RWPE1 (cell line): ENCODE data around the gene AIPL1.
"Not testable (repeated sequence)": the region's sequence is repeated elsewhere in the genome, so short reads cannot be mapped to it uniquely, and the experiment has no call there.

ENCODE experiments used
- CTCF ChIA-PET: fragments of 350-600 bp; sonication (Branson Sonifier 250); formaldehyde crosslinking; extraction: SDS; loops from one replicate; lab custom pipeline; 2021; lab: Yijun Ruan, JAX
- POLR2A ChIA-PET: fragments of 400-600 bp; formaldehyde crosslinking; extraction: SDS; loops from one replicate; lab custom pipeline; 2020; ENCODE audit warnings: antibody characterized with exemption; ENCODE audit not compliant: low non-redundant PET; lab: Yijun Ruan, JAX
- DNase-seq: peaks from one replicate; pipeline ENCODE4 v3.0.0; 2012; ENCODE audit warnings: low spot score
- H3K27ac ChIP-seq: fragments of 450-650 bp; 2 replicates; pipeline ENCODE4 v1.5.1; 2017
- TF ChIP-seq, protein P1 (sequence below): fragments of 450-650 bp; conservative IDR thresholded peaks from 2 replicates; pipeline ENCODE4 v1.5.1; 2017; ENCODE audit warnings: low read depth, mild to moderate bottlenecking

Gene AIPL1, protein sequence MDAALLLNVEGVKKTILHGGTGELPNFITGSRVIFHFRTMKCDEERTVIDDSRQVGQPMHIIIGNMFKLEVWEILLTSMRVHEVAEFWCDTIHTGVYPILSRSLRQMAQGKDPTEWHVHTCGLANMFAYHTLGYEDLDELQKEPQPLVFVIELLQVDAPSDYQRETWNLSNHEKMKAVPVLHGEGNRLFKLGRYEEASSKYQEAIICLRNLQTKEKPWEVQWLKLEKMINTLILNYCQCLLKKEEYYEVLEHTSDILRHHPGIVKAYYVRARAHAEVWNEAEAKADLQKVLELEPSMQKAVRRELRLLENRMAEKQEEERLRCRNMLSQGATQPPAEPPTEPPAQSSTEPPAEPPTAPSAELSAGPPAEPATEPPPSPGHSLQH

DNA sequence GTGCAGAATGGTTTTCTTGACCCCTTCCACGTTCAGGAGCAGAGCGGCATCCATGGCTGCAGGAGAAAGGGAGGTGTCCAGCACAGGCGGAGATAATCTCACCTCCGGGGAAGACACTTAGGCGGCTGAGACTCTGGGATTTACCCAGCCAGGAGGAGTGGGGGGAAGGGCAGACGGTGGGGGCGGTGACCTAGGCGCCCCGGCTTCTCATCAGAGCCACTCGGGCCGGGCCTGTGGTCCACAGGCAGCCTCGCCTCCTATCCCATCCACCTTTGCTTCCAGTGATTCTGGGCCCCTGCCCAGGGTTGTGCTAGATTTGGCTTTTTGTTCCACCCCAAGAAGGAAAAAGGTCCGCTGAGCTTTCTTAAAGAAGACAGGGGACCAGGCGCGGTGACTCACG is at the start of gene AIPL1:
TSS of gene AIPL1 (minus strand) at position 71 of the 400 bp plus-strand sequence. CDS start at position 54, 17 bp downstream.
- no peak for DNase-seq
- ChIA-PET POLR2A (no interaction called here), CTCF (interaction anchor here (0.6 to 1.3 kb wide), 3 partner anchors 842 to 986 kb away, joined by 3 to 4 read pairs (median 3); no protein-coding TSS in a partner anchor)
- no peak within 1 kb of the TSS for H3K27ac ChIP-seq
- TF ChIP-seq, protein P1, sequence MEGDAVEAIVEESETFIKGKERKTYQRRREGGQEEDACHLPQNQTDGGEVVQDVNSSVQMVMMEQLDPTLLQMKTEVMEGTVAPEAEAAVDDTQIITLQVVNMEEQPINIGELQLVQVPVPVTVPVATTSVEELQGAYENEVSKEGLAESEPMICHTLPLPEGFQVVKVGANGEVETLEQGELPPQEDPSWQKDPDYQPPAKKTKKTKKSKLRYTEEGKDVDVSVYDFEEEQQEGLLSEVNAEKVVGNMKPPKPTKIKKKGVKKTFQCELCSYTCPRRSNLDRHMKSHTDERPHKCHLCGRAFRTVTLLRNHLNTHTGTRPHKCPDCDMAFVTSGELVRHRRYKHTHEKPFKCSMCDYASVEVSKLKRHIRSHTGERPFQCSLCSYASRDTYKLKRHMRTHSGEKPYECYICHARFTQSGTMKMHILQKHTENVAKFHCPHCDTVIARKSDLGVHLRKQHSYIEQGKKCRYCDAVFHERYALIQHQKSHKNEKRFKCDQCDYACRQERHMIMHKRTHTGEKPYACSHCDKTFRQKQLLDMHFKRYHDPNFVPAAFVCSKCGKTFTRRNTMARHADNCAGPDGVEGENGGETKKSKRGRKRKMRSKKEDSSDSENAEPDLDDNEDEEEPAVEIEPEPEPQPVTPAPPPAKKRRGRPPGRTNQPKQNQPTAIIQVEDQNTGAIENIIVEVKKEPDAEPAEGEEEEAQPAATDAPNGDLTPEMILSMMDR, result no peak

DNA sequence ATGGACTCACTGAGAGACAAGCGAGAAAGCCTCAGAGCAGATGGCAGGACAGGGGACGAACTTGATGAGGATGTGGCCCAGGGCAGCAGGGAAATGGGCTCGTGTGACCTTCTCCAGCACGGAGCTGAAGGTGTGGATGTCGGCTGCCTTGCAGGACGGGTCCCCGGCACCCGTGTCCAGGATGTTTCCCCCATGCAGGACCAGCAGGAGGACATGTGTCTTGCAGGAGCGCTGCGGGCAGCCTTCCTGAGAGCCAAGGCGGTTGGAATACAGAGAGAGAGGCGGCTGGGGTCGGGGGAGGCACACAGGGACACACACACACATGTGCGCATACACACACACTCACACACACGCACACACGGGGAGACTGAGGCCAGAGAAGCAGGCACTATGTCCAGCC is 48.6 kb upstream of the AIPL1 start:
- ChIA-PET POLR2A (no interaction called here), CTCF (interaction anchor here (1.4 kb wide), 1 partner anchor 10 kb away, joined by 5 read pairs; no protein-coding TSS in a partner anchor)
- TF ChIP-seq, protein P1, result no peak
- peak overlapping the region; percentile 14 for H3K27ac ChIP-seq
- DNase-seq, result no peak

DNA sequence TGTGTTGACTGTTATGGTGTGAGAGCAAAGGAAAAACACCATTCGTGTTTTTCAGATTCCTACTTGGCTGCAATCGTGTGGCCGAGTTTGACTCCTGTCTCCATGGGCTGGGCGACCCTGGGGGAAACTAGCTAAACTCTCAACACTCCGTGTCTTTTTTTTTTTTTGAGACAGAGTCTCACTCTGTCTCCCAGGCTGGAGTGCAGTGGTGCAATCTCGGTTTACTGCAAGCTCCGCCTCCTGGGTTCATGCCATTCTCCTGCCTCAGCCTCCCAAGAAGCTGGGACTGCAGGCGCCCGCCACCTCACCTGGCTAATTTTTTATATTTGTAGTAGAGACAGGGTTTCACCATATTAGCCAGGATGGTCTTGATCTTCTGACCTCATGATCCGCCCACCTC is 47.9 kb upstream of the AIPL1 start:
- DNase-seq, POLR2A ChIA-PET: not testable (repeated sequence)
- CTCF ChIA-PET, result interaction anchor here (0.6 kb wide), 1 partner anchor 10 kb away, joined by 3 read pairs; no protein-coding TSS in a partner anchor
- H3K27ac ChIP-seq, result peak overlapping the region; percentile 14

DNA sequence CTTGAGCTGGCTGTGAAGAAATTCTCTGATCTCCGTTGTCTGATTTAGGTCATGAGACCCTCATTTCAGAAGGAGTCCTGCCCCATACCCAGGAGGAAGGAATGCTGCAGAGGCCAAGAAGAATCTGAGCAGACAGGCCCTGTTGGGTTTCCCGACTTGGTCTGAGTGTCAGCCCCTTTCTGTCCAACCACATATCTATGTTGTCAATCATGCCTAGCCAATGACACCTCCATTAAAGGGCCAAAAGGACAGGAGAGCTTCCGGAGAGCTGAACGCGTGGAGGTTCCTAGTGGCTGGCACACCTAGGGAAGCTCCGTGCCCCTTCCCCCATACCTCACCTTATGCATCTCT is 47.2 kb upstream of the AIPL1 start:
- TF ChIP-seq, protein P1, result no peak
- peak overlapping the region; percentile 14; the same call in 1 of the 2 replicates for H3K27ac ChIP-seq
- ChIA-PET POLR2A (no interaction called here), CTCF (interaction anchor here (0.6 kb wide), 1 partner anchor 9 kb away, joined by 3 read pairs; no protein-coding TSS in a partner anchor)
- no peak for DNase-seq

DNA sequence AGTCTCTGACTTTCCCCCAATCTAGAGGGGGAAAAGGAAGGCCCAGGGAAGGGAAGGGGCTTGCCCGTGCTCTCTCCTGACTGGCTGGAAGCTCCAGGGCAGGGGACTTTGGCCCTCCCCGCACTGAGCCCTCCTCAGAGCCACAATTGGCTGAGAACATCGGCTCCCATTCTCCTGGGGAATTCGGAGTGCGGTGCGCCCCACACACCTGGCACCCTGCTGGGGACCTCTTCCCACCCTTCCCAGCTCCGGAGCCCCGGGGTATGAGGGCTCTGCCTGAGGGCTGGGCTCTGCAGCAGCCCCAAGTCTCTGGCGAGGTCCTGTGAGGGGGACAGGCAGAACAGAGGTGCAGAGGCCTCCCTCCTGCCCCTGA is 45.4 kb upstream of the AIPL1 start:
- ChIA-PET POLR2A (no interaction called here), CTCF (no interaction called here)
- H3K27ac ChIP-seq, result peak overlapping the region; percentile 61
- TF ChIP-seq, protein P1, result no peak
- no peak for DNase-seq

DNA sequence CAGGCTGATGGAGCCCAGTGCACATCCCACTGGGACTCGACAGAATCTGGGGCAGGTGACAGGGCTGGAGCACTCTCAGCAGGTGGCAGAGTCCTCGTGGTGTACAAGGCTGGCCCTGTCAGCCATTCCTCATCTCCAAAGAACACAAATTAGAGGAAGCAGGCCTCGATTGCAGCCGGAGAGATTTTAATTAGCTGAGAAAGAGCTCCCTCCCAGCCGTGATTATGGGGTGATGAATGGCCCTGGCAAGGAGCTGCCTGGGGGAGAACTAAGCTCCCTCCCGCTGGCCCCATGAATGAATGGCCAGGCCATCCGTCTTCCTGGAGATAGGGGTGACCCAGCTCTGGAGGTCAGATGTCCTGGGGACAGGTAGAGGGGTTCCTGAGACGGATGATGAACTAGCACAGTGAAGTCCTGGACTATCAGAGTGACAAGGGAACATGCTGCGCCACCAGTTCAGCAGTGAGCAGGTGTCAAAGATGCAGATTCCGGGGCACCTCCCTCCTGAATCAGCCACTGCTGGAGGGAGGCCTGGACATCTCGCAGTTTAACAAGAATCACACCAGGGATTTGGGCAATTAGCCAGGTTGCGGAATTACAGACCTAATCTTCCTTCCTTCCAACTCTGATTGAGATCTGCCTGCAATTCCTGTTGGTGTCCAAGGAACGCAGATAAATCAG is 44.8 kb upstream of the AIPL1 start:
- CTCF ChIA-PET, result no interaction called here
- DNase-seq, result no peak
- POLR2A ChIA-PET, result no interaction called here
- TF ChIP-seq, protein P1, result no peak
- peak overlapping the region; percentile 61 for H3K27ac ChIP-seq
